Measurements from ENCODE around the gene AGPAT2. TPM values are rescaled to one million over a fixed set of nuclear protein-coding genes. Genes with fewer than 3 reads are reported as not detected.

The AGPAT2 gene
- total and polyA plus RNA-seq, 2 experiments from 2014 or later = 31.8 to 44.7 TPM

- TF ChIP-seq ZNF462 (CRISPR knock-in tag; IDR thresholded peaks at IDR 0.05) = no peak
- no peak for TF ChIP-seq ETS1 (IDR thresholded peaks at IDR 0.05)
- no peak for TF ChIP-seq STAT1 (IDR thresholded peaks at IDR 0.05; ENCODE audit: unreplicated experiment)
- no peak for TF ChIP-seq NANOG (IDR thresholded peaks at IDR 0.05; ENCODE audit: borderline replicate concordance)
- no peak for TF ChIP-seq ZNF114 (CRISPR knock-in tag; IDR thresholded peaks at IDR 0.05)
- no peak for TF ChIP-seq JUNB (IDR thresholded peaks at IDR 0.05; ENCODE audit: unreplicated experiment)
Observed at GRCh38 chr9:136656183-136656738, 31.0 kb downstream of the AGPAT2 start (continued).

GRCh38 chr9:136655536-136656182, 31.6 kb downstream of the AGPAT2 start:
- H3K36me3 ChIP-seq (ENCODE audit: insufficient read depth) = no peaks in the 10 kb centered on the region
- Mint-ChIP-seq H3K4me3 (no peak overlapping the region), H3K4me1 (peaks cover 3% of the 10 kb centered on the region; the same call in 2 of the 3 replicates), H3K9me3 (no peaks in the 10 kb centered on the region), H3K27ac (no peak overlapping the region), H3K36me3 (ENCODE audit: low read depth) (no peaks in the 10 kb centered on the region), H3K27me3 (ENCODE audit: insufficient read depth, low read depth, poor library complexity) (no peaks in the 10 kb centered on the region)
- no peak for DNase-seq (ENCODE audit: low spot score)
- no peak overlapping the region for H3K27ac ChIP-seq (ENCODE audit: low read depth)
- no peak overlapping the region for H3K4me2 ChIP-seq
- no peaks in the 10 kb centered on the region for H3K9me2 ChIP-seq (ENCODE audit: insufficient read depth)
- H3K27me3 ChIP-seq (ENCODE audit: insufficient read depth) = no peaks in the 10 kb centered on the region
- no peaks in the 10 kb centered on the region for H3K79me2 ChIP-seq (replicated peaks; ENCODE audit: insufficient read depth)
- no peak overlapping the region for H3K4me3 ChIP-seq
- no peak overlapping the region for H2AFZ ChIP-seq
- no peaks in the 10 kb centered on the region for H4K20me1 ChIP-seq (replicated peaks; ENCODE audit: insufficient read depth)
- ATAC-seq = no peak
- H3F3A ChIP-seq (replicated peaks; ENCODE audit: low read depth) = no peaks in the 10 kb centered on the region
- no peaks in the 10 kb centered on the region for H3K4me1 ChIP-seq (ENCODE audit: insufficient read depth)
- TF ChIP-seq ZNF331 (CRISPR knock-in tag; IDR thresholded peaks at IDR 0.05; ENCODE audit: low read depth) (no peak), CREB1 (CRISPR knock-in tag; IDR thresholded peaks at IDR 0.05; ENCODE audit: low read depth) (no peak), NANOG (IDR thresholded peaks at IDR 0.05; ENCODE audit: borderline replicate concordance) (no peak), JUNB (IDR thresholded peaks at IDR 0.05; ENCODE audit: unreplicated experiment) (no peak), ZNF114 (CRISPR knock-in tag; IDR thresholded peaks at IDR 0.05) (no peak), EZH2phosphoT487 (IDR thresholded peaks at IDR 0.05; ENCODE audit: unreplicated experiment) (no peak), POLR2AphosphoS5 (IDR thresholded peaks at IDR 0.05; ENCODE audit: low read depth) (no peak), STAT1 (IDR thresholded peaks at IDR 0.05; ENCODE audit: unreplicated experiment) (no peak), CTCF (conservative IDR thresholded peaks at IDR 0.05; ENCODE audit: low read depth in 2 of 2) (no peak)
